ENCODE measurements around the gene RNLS. TPM values are rescaled to one million over a fixed set of nuclear protein-coding genes. Genes with fewer than 3 reads are reported as not detected.

Gene RNLS
- total and polyA plus RNA-seq, 2 of the 8 experiments (the other 6 are each of a cell fraction or from before 2014, with no cell fraction given) = 7.5 to 12.7 TPM

DNA sequence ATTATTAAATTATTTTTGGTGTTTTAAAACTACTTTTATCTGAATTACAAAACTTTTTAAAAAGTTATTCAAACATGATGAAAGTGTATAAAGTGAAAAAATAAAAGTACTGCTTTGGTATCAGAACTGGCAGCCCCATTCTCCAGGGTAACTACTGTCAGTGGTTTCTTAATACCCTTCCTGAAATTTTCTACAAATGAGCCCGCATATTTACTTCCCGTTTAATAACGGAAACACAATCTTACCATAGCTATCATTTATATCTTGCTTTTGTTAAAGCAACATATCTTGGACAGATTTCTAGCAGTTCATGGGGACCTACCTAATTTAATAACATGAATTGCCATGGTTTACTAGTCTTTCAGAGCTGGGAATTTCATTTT is 249.9 kb downstream of the RNLS start (continued):
- TF ChIP-seq EP300 (IDR thresholded peaks at IDR 0.05; ENCODE audit: borderline replicate concordance in 1 of 2, low read depth in 2 of 2, low read length in 2 of 2) = no peak
- no peak for TF ChIP-seq NRF1 (IDR thresholded peaks at IDR 0.05; ENCODE audit: low read depth, low read length)
